Right lobe of liver (tissue), 4 donors: ENCODE measurements around the gene DCDC1.

Experiments
- CTCF ChIP-seq, 4 donors: fragments of 200-600 bp in 3 of 4; fragments of 450-650 bp in 1 of 4; IDR thresholded peaks; one replicate each; pipeline versions ENCODE4 v1.5.1 to v1.8.0; 2016 to 2022; ENCODE audit warnings: antibody characterized with exemption in 4 of 4, mild to moderate bottlenecking in 2 of 4
- POLR2A ChIP-seq: fragments of 450-650 bp; IDR thresholded peaks from one replicate; pipeline ENCODE4 v1.6.1; 2017; ENCODE audit warnings: antibody characterized with exemption, mild to moderate bottlenecking
- donor health status: DM: no; HTN: no; CAD: no.
- donor health status: DM: no; HTN: no; CAD: no.
- donor health status: DM: no; HTN: yes; CAD: no.

- no peak for TF ChIP-seq POLR2A
- no peak for TF ChIP-seq CTCF (IDR thresholded peaks at IDR 0.05)
These were observed 155.2 kb downstream of the DCDC1 start for GRCh38 chr11:31214372-31214771.
